Middle frontal gyrus (tissue), 1 donor: ENCODE measurements around the gene SIRPG.
"Not testable (repeated sequence)": the region's sequence is repeated elsewhere in the genome, so short reads cannot be mapped to it uniquely, and the experiment has no call there.

ENCODE experiments used
- DNase-seq: peaks from one replicate; pipeline ENCODE4 v3.0.0-alpha.2; 2015; ENCODE audit warnings: low spot score; ENCODE audit errors: extremely low spot score

SIRPG gene

DNA sequence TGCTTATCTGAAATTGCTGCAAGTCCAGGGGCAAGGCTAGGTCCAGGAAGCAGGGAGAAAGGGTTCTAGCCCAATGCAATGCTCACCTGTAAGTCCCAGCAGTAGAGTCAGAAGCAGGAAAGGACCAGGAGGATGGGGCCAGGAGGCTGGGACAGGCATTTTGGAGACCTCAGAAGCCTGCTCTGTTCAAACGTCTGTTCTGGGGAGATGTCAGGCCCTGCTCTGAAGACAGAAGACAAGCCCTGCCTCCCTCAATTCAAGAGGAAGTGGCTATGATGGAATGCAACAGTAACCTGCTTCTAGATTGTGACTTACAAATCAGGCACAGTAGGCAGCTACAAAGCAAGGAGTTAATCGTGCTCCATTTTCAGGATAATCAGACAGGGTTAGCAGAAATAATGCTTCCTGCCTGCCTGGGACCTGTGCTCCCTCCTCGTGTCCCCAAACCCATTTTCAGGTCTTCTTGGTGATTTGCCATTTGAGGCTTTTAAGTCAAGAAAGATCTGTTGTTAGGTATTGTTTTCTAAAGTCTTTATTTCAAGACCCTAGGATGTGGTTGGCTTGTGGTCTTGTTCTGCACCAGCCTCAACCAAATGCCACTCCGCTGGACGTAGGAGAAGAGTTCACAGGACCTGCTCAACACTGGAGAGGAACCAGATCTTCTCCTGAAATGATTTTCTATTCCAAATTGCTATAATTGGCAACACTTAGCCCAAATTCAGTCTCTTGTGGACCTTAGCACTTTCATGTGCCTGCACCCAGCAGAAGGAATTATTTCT is at the start of gene SIRPG:
Gene SIRPG, minus strand, starts transcription at position 224 of the 779 bp plus-strand sequence. Its CDS starts 65 bp downstream, at position 159.
- DNase-seq: no peak

DNA sequence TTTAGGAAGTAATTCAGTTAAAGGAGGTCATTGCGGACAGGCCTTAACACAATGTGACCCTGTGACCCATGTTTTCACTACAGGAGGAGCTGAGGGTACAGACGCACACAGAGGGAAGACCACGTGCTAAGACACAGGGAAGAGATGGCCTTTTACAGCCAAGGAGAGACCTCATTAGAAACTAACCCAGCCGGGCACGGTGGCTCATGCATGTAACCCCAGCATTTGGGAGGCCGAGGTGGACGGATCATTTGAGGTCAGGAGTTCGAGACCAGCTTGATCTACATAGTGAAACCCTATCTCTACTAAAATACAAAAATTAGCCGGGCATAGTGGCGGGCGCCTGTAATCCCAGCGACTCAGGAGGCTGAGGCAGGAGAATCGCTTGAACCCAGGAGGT is 49.3 kb upstream of the SIRPG start:
- DNase-seq: not testable (repeated sequence)

- no peak for DNase-seq
Measured at GRCh38 chr20:1706079-1706478, 48.5 kb upstream of the SIRPG start.

GRCh38 chr20:1702855-1703254 is 45.3 kb upstream of the SIRPG start:
- no peak for DNase-seq

DNA sequence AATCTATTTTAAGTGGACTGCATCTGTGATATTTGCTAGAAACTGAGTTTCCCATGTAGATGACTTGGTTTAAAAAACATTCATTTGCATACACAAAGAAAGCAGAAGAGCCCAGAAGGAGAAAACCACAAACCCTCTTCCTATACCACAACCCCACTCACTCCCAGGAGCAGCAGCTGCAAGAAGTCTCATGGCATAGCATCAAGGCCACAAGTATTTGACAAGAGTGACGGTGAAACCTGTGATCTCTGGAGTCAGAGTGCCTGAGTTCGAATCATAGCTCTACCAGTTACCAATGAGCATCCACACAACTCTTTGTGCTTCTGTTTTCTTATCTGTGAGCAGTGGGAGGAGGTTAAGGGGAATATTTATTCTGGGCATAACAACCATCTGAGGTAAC is 44.7 kb upstream of the SIRPG start:
- no peak for DNase-seq

GRCh38 chr20:1700990-1701389 is 43.4 kb upstream of the SIRPG start:
- no peak for DNase-seq

- no peak for DNase-seq
Measured at GRCh38 chr20:1697592-1697991, 40.0 kb upstream of the SIRPG start.

- DNase-seq: no peak
Measured at GRCh38 chr20:1696521-1697209, 39.1 kb upstream of the SIRPG start.

DNA sequence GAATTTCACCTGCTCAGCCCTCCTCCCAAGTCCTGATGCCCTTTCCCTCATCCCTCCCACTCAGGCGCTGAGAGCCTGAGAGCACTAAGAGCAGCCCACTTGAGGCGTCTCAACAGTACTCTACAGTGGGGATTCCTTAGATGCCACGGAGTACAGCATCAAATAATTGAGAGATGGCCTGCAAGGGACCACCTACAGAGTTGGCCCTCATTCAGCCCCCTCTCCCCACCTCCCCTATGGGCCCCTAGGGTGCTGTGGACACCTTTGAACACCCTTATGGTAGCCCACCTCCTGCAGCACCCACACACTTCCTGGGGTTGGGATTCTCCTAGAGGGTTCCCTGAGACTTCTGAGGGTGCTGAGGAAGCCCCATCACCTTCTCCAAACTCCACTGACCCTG is 37.1 kb upstream of the SIRPG start:
- DNase-seq: no peak

GRCh38 chr20:1693427-1693826 is 35.8 kb upstream of the SIRPG start:
- DNase-seq: no peak

GRCh38 chr20:1689721-1690120 is 32.1 kb upstream of the SIRPG start:
- no peak for DNase-seq

- DNase-seq: no peak
Measured at GRCh38 chr20:1688886-1689538, 31.4 kb upstream of the SIRPG start.

DNA sequence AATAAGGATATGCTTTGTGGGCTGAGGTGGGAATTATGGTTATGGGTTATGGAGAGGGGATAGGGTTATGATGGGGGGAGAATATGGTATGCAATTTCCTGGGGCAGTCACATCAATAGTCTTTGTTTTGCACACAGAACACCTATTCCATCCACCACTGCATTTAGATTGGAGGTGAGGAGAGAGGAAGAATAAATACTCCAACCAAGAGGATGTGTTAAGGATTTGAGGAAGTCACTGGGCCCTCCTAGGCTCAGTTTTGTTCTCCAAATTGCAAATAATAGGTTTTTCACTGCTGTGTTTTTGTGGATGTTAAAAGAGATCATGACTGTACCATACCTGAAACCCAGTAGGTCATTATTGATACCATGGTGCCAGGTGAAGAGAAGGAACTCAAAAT is 29.5 kb upstream of the SIRPG start:
- DNase-seq: no peak

DNA sequence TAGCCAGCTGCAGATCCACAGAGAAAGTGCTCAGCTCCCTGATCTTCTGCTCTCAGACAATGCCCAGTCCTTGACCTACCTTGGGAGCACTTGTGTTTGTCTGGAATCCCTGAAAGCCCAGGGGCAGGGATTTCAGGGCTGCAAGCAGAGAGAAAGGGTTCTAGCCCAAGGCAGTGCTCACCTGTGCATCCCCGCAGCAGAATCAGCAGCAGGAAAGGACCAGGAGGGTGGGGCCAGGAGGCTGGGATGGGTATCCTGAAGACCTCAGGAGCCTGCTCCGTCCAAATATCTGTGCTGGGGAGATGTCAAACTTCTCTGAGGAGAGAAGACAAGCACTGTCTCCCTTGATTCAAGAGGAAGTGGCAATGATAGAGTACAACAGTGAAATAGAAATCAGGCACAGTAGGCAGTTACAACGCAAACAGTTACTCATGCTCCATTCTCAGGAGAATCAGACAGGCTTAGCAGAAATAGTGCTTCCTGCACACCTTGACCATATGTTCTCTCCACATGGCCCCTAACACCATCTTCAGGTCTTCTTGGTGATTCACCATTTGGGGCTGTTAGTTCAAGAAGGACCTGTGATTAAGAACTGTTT is 28.7 kb upstream of the SIRPG start:
- no peak for DNase-seq

GRCh38 chr20:1685304-1686052 is 27.9 kb upstream of the SIRPG start:
- DNase-seq: no peak

DNA sequence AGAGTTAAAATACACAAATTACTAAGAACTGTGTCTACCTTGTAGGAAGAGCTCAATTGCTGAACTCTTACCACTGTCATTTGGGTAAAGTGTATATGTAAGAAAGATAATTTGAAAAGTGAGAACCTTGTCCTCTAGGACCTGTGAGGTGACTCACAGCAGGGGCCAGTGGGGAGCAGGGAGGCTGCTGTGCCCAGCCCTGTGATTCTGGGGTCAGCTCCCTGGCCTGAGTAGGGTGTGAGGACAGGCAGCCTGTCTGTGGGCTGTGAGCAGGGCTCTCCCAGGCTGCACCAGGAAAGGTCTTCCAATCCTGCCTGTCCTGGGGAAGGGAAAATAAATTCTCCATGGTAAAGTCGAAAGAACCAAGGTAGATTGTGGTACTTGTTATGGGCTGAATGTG is 27.3 kb upstream of the SIRPG start:
- no peak for DNase-seq

- no peak for DNase-seq
Measured at GRCh38 chr20:1676650-1677049, 19.1 kb upstream of the SIRPG start.

GRCh38 chr20:1674990-1675780 is 17.6 kb upstream of the SIRPG start:
- DNase-seq: no peak

DNA sequence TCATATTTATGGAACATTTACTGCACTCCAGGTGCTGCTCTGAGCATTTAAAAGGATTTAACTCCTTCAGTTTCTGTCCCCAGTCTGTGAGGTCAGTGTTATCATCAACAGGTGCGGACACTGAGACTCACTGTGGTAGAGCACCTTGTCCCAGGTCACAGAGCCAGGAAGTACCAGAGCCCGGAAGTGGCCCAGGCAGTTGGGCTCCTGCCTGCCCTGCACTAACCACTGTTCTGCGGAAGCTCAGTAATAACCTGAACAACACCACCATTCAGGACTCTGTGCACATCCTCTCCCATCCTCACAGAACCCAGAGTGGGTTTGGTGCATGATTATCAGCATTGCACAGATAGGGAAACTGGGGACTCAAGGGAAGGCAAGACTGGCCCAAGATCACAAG is 16.8 kb upstream of the SIRPG start:
- DNase-seq: no peak

DNA sequence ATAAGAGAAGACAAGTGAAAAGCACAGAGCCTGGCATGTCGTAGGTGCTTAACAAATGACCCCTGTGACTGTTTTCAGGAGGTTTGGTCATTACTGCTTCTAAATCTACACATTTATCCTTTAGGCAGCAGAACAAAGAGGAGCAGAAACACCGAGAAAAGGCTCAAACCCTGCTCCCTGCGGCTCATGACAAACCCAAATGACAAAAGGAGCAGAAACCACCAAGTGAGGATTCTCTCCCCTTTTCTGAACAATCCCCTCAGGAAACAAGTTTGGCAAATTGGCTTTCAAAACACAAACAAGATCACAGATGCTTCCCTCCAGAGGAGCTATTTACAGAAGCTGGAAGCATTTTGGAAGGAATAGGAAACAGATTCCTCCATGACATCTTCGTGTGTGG is 15.8 kb upstream of the SIRPG start:
- DNase-seq: no peak

- DNase-seq: no peak
Measured at GRCh38 chr20:1672728-1673127, 15.1 kb upstream of the SIRPG start.
